ENCODE data around the gene PSTPIP2. TPM values are rescaled to one million over a fixed set of nuclear protein-coding genes. Genes with fewer than 3 reads are reported as not detected.

Gene PSTPIP2
- total and polyA plus RNA-seq, 2 of the 13 experiments (the other 11 are each of a cell fraction or from before 2014, with no cell fraction given): 0.25 to 0.27 TPM

GRCh38 chr18:46097801-46098615 is 25.9 kb upstream of the PSTPIP2 start, which contains the start of gene ATP5F1A (continued):
- no peak for TF ChIP-seq SETDB1 (CRISPR knock-in tag; IDR thresholded peaks at IDR 0.05; ENCODE audit: borderline replicate concordance)
- TF ChIP-seq CEBPB (IDR thresholded peaks at IDR 0.05; ENCODE audit: borderline replicate concordance, low read depth, low read length): no peak
- peak; percentile 77 for TF ChIP-seq MED8 (CRISPR knock-in tag; IDR thresholded peaks at IDR 0.05; ENCODE audit: insufficient replicate concordance)
- TF ChIP-seq REPIN1 (CRISPR knock-in tag; IDR thresholded peaks at IDR 0.05; ENCODE audit: borderline replicate concordance, low read depth): peak; percentile 30; the same call in 1 of the 2 replicates
- TF ChIP-seq ZBTB37 (CRISPR knock-in tag; IDR thresholded peaks at IDR 0.05): no peak
- TF ChIP-seq, protein P1, sequence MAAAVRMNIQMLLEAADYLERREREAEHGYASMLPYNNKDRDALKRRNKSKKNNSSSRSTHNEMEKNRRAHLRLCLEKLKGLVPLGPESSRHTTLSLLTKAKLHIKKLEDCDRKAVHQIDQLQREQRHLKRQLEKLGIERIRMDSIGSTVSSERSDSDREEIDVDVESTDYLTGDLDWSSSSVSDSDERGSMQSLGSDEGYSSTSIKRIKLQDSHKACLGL (CRISPR knock-in tag; IDR thresholded peaks at IDR 0.05): peak; percentile 82
- no peak for TF ChIP-seq ZC3H13 (CRISPR knock-in tag; IDR thresholded peaks at IDR 0.05)
- TF ChIP-seq PCBP2 (optimal IDR thresholded peaks at IDR 0.05; ENCODE audit: low read depth, low read length, poor library complexity, severe bottlenecking): no peak
- 0 out of 2 replicates have a peak, but pooled peaks have one; percentile 25 for TF ChIP-seq ZNF629 (CRISPR knock-in tag; conservative IDR thresholded peaks at IDR 0.05)
- TF ChIP-seq TSC22D2 (CRISPR knock-in tag; IDR thresholded peaks at IDR 0.05; ENCODE audit: borderline replicate concordance): no peak
- no peak for TF ChIP-seq ZNF772 (CRISPR knock-in tag; IDR thresholded peaks at IDR 0.05)
- no peak for TF ChIP-seq PREB (CRISPR knock-in tag; IDR thresholded peaks at IDR 0.05)
- peak; percentile 78; the same call in 1 of the 2 replicates for TF ChIP-seq HES4 (CRISPR knock-in tag; IDR thresholded peaks at IDR 0.05; ENCODE audit: borderline replicate concordance)
- TF ChIP-seq, protein P2, sequence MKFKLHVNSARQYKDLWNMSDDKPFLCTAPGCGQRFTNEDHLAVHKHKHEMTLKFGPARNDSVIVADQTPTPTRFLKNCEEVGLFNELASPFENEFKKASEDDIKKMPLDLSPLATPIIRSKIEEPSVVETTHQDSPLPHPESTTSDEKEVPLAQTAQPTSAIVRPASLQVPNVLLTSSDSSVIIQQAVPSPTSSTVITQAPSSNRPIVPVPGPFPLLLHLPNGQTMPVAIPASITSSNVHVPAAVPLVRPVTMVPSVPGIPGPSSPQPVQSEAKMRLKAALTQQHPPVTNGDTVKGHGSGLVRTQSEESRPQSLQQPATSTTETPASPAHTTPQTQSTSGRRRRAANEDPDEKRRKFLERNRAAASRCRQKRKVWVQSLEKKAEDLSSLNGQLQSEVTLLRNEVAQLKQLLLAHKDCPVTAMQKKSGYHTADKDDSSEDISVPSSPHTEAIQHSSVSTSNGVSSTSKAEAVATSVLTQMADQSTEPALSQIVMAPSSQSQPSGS (CRISPR knock-in tag; IDR thresholded peaks at IDR 0.05): no peak
- TF ChIP-seq MIER3 (CRISPR knock-in tag; IDR thresholded peaks at IDR 0.05; ENCODE audit: borderline replicate concordance): no peak; the same call in 1 of the 2 replicates
- TF ChIP-seq ZNF572 (CRISPR knock-in tag; IDR thresholded peaks at IDR 0.05): no peak
- peak; percentile 82 for TF ChIP-seq ZNF790 (CRISPR knock-in tag; IDR thresholded peaks at IDR 0.05; ENCODE audit: borderline replicate concordance)
- TF ChIP-seq SMAD3 (CRISPR knock-in tag; IDR thresholded peaks at IDR 0.05): peak; percentile 3; the same call in 1 of the 2 replicates
- TF ChIP-seq UBTF (CRISPR knock-in tag; IDR thresholded peaks at IDR 0.05): peak; percentile 86
- peak; percentile 97 for TF ChIP-seq HOXA3 (CRISPR knock-in tag; IDR thresholded peaks at IDR 0.05)
- TF ChIP-seq ZNF546 (CRISPR knock-in tag; conservative IDR thresholded peaks at IDR 0.05): peak; percentile 69; the same call in 1 of the 2 replicates

Measured in HepG2 (cell line).